Measurements from ENCODE around the gene STK10.

STK10 gene

DNA sequence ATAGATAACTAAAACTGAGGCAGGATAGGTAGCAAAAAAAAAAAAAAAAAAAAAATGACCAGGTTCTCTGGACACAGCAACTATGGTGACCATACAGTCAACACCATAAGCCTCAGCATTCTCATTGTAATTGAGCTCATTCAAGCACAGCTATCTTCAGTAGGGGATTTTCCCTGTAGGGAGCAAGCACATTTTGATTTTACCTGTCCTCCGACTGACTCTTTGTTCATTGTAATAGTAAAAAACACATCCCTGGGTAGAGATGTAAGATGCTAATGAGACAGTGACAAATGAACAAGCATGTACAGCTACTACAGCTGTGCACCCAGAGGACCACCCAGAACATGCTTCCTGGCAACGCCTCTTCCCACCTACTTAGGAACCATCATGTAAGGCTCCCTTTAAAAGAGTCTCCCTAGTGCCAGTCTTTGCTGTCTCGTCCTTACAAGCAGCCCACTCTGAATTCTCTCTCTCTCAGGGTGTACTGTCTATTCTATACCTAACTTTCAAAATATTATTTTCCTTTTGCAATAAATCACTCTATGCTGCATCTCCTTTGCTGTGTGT lies 116.6 kb downstream of the STK10 start:
- no peaks in the 10 kb centered on the region for H3K27me3 ChIP-seq (ENCODE audit: insufficient read depth, poor library complexity, severe bottlenecking)
- no peak overlapping the region for H3K4me3 ChIP-seq (replicated peaks; ENCODE audit: insufficient read depth, low read length)
- H3K27ac ChIP-seq (replicated peaks): no peak overlapping the region
- DNase-seq (ENCODE audit: low read depth in 1 of 2, low spot score in 1 of 2): no peak
- TF ChIP-seq SPI1 (IDR thresholded peaks at IDR 0.05; ENCODE audit: borderline replicate concordance, low read depth) (no peak), GABPA (IDR thresholded peaks at IDR 0.05; ENCODE audit: low read depth) (no peak)

DNA sequence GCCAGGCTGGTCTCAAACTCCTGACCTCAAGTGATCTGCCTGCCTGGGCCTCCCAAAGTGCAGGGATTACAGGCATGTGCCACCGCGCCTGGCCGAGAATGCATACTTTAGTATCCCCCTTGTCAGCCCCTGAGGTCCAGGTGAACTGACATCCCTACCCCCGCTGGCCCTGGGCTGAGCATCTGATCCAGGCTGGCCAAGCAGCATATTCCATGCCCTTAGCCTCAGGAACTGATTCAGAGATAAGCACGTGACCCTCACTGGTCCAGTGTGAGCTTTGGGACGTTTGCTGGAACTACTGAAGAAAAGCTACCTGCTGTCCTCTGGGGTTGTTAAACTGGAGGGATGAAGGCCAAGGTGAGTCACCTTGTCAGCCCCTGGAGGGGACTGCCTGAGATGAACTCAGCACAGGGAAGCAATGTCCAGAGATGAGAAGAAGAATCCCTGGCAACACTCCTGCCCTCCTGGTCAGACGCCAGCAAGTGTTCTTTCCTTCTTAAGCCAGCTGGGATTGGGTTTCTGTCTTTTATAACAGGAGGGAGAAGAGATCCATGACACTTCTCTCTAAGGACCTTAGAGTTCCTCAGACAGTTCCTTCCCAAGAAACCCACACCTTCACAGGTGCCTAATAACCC lies 122.5 kb downstream of the STK10 start:
- Histone ChIP-seq H3K27ac (replicated peaks) (no peak overlapping the region), H3K4me3 (replicated peaks; ENCODE audit: insufficient read depth, low read length) (no peak overlapping the region), H3K27me3 (ENCODE audit: insufficient read depth, poor library complexity, severe bottlenecking) (no peaks in the 10 kb centered on the region)
- TF ChIP-seq GABPA (IDR thresholded peaks at IDR 0.05; ENCODE audit: low read depth) (no peak), POLR2AphosphoS5 (IDR thresholded peaks at IDR 0.05; ENCODE audit: low read depth) (no peak), SPI1 (IDR thresholded peaks at IDR 0.05; ENCODE audit: borderline replicate concordance, low read depth) (no peak)
- TF ChIP-seq, protein P1, sequence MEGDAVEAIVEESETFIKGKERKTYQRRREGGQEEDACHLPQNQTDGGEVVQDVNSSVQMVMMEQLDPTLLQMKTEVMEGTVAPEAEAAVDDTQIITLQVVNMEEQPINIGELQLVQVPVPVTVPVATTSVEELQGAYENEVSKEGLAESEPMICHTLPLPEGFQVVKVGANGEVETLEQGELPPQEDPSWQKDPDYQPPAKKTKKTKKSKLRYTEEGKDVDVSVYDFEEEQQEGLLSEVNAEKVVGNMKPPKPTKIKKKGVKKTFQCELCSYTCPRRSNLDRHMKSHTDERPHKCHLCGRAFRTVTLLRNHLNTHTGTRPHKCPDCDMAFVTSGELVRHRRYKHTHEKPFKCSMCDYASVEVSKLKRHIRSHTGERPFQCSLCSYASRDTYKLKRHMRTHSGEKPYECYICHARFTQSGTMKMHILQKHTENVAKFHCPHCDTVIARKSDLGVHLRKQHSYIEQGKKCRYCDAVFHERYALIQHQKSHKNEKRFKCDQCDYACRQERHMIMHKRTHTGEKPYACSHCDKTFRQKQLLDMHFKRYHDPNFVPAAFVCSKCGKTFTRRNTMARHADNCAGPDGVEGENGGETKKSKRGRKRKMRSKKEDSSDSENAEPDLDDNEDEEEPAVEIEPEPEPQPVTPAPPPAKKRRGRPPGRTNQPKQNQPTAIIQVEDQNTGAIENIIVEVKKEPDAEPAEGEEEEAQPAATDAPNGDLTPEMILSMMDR (IDR thresholded peaks at IDR 0.05; ENCODE audit: insufficient read depth, low read length): no peak
- TF ChIP-seq, protein P2, sequence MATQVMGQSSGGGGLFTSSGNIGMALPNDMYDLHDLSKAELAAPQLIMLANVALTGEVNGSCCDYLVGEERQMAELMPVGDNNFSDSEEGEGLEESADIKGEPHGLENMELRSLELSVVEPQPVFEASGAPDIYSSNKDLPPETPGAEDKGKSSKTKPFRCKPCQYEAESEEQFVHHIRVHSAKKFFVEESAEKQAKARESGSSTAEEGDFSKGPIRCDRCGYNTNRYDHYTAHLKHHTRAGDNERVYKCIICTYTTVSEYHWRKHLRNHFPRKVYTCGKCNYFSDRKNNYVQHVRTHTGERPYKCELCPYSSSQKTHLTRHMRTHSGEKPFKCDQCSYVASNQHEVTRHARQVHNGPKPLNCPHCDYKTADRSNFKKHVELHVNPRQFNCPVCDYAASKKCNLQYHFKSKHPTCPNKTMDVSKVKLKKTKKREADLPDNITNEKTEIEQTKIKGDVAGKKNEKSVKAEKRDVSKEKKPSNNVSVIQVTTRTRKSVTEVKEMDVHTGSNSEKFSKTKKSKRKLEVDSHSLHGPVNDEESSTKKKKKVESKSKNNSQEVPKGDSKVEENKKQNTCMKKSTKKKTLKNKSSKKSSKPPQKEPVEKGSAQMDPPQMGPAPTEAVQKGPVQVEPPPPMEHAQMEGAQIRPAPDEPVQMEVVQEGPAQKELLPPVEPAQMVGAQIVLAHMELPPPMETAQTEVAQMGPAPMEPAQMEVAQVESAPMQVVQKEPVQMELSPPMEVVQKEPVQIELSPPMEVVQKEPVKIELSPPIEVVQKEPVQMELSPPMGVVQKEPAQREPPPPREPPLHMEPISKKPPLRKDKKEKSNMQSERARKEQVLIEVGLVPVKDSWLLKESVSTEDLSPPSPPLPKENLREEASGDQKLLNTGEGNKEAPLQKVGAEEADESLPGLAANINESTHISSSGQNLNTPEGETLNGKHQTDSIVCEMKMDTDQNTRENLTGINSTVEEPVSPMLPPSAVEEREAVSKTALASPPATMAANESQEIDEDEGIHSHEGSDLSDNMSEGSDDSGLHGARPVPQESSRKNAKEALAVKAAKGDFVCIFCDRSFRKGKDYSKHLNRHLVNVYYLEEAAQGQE (IDR thresholded peaks at IDR 0.05; ENCODE audit: insufficient replicate concordance, low read depth): no peak
- no peak for DNase-seq (ENCODE audit: low read depth in 1 of 2, low spot score in 1 of 2)

DNA sequence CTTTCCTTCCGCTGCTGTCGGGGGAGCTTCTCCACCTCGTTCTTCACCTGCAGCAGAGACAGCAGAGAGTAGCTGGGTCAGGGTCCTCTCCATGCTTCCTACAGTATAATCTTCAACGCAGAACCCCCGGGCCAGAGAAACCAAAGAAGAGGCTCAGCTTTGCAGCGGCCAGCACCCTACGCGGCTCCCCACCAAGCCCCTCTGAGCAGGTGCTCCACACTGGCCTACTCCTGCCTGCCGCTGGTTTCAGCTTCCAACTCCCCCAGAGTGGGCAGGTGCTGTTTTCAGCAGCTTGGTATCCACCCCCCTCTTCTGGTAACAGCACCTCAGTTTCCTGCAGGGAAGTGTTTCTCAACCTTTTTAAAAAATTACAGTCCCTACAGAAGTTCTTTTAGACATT lies 123.3 kb downstream of the STK10 start:
- no peak overlapping the region for H3K27ac ChIP-seq (replicated peaks)
- H3K27me3 ChIP-seq (ENCODE audit: insufficient read depth, poor library complexity, severe bottlenecking): no peaks in the 10 kb centered on the region
- TF ChIP-seq, protein P1 (IDR thresholded peaks at IDR 0.05; ENCODE audit: insufficient read depth, low read length): no peak
- TF ChIP-seq POLR2AphosphoS5 (IDR thresholded peaks at IDR 0.05; ENCODE audit: low read depth) (no peak), GABPA (IDR thresholded peaks at IDR 0.05; ENCODE audit: low read depth) (no peak), SPI1 (IDR thresholded peaks at IDR 0.05; ENCODE audit: borderline replicate concordance, low read depth) (no peak)
- TF ChIP-seq, protein P2 (IDR thresholded peaks at IDR 0.05; ENCODE audit: insufficient replicate concordance, low read depth): no peak
- no peak for DNase-seq (ENCODE audit: low read depth in 1 of 2, low spot score in 1 of 2)
- no peak overlapping the region for H3K4me3 ChIP-seq (replicated peaks; ENCODE audit: insufficient read depth, low read length)

DNA sequence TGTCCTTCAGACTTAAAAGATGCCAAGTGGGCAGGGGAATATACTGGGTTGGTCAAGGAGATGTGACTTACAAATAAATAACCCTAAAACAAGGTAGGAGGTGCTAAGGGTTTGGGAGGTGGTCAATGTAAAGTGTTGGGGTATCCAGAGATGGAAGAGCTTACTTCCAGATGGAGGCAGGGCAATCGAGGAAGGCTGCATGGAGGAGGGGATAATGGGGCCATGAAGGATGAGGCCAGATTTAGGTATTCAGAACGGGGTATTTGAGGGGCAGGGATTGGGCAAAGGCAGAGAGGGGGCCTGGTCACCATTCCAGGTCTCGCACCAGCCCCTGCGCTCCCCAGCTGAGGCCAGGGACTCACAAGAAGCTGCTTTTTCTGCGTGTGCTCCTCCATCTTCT lies 123.7 kb downstream of the STK10 start:
- Histone ChIP-seq H3K4me3 (replicated peaks; ENCODE audit: insufficient read depth, low read length) (no peak overlapping the region), H3K27ac (replicated peaks) (no peak overlapping the region), H3K27me3 (ENCODE audit: insufficient read depth, poor library complexity, severe bottlenecking) (no peaks in the 10 kb centered on the region)
- no peak for TF ChIP-seq POLR2AphosphoS5 (IDR thresholded peaks at IDR 0.05; ENCODE audit: low read depth)
- TF ChIP-seq SPI1 (IDR thresholded peaks at IDR 0.05; ENCODE audit: borderline replicate concordance, low read depth): no peak
- TF ChIP-seq GABPA (IDR thresholded peaks at IDR 0.05; ENCODE audit: low read depth): no peak
- TF ChIP-seq, protein P2 (IDR thresholded peaks at IDR 0.05; ENCODE audit: insufficient replicate concordance, low read depth): no peak
- TF ChIP-seq, protein P1 (IDR thresholded peaks at IDR 0.05; ENCODE audit: insufficient read depth, low read length): no peak
- no peak for DNase-seq (ENCODE audit: low read depth in 1 of 2, low spot score in 1 of 2)
